ENCODE data around the gene GUCY2D.

DNA sequence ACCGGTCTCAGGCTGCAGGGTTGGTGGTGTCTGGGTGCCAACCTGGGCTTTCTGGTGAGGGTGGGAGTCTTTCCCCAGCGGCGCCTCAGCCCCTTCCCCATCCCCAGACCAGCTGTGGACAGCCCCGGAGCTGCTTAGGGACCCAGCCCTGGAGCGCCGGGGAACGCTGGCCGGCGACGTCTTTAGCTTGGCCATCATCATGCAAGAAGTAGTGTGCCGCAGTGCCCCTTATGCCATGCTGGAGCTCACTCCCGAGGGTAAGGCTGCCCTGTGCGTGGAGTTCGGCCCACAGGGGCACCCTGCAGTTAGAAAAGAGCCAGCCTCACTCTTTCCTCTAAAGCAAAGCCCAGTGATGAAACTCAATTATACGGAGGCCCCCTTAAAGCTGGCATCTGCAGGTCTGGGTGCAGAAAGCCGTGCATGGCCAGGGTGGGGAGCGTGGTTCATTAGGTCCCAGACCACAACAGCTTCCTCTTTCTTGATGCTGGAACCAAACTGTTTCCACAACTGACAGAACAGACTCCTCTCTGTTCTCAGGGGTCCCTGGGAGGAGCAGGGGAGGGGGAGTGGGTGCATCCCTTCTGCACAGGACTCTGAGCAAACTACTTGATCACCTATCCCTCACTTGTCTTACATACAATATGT lies 10.7 kb downstream of the GUCY2D start:
- TF ChIP-seq, protein P1, sequence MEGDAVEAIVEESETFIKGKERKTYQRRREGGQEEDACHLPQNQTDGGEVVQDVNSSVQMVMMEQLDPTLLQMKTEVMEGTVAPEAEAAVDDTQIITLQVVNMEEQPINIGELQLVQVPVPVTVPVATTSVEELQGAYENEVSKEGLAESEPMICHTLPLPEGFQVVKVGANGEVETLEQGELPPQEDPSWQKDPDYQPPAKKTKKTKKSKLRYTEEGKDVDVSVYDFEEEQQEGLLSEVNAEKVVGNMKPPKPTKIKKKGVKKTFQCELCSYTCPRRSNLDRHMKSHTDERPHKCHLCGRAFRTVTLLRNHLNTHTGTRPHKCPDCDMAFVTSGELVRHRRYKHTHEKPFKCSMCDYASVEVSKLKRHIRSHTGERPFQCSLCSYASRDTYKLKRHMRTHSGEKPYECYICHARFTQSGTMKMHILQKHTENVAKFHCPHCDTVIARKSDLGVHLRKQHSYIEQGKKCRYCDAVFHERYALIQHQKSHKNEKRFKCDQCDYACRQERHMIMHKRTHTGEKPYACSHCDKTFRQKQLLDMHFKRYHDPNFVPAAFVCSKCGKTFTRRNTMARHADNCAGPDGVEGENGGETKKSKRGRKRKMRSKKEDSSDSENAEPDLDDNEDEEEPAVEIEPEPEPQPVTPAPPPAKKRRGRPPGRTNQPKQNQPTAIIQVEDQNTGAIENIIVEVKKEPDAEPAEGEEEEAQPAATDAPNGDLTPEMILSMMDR (IDR thresholded peaks at IDR 0.05), result no peak
- TF ChIP-seq POLR2A (IDR thresholded peaks at IDR 0.05) (no peak), POLR2AphosphoS5 (IDR thresholded peaks at IDR 0.05) (no peak)

Measured in stomach (tissue), 4 donors.